ENCODE measurements around the gene EVPLL. TPM values are rescaled to one million over a fixed set of nuclear protein-coding genes. Genes with fewer than 3 reads are reported as not detected.

The EVPLL gene
- total and polyA plus RNA-seq, 12 donors, result 0.03 TPM; not detected in 11

DNA sequence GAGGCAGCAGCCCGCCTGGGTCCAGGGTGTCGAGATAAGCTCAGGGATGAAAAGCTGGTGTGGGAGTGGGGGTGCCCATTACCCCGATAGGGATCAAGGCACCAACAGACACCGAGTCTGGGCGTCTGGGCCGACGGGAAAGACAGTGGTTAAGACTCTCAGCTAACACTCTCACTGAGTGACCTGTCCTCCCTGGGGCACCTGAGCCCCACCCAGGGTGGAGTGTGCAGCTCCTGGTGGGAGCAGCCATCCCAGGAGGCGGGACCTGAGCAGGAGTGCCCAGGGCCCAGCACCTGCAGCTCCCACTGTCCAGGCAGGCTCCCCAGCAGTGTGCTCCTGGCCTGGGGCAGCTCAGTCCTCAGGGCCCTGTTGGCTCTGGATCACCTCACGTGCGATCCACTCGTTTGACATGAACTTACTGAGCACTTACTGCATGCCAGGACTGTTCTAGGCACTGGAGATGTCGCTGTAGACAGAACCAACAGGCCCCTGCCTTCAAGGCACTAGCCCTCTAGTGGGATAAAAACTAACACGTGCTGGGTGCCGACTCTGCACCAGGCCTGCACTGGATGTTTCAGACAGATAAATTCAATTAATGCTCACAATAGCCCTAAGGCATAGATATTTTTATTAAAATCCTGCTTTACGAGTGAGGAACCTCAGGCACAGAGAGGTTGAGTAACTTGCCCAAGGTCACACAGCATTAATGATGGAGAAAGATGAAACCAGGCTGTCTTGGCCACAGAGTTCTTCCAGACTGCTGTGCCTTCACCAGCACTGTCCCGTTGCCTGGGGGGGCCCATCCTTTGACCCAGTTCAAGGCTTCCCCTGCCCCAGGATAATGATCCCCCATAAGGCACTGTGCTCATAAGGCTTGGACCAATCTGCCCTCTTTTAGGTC is 1.9 kb downstream of the EVPLL start:
- DNase-seq, result no peak
- WGBS, 2 donors, result 77 to 79% methylated on average over 16 of the region's 16 CpGs
- H3K27me3 ChIP-seq, result peaks cover 0 to 48% (median 43%) of the 10 kb centered on the region in 7 donors

DNA sequence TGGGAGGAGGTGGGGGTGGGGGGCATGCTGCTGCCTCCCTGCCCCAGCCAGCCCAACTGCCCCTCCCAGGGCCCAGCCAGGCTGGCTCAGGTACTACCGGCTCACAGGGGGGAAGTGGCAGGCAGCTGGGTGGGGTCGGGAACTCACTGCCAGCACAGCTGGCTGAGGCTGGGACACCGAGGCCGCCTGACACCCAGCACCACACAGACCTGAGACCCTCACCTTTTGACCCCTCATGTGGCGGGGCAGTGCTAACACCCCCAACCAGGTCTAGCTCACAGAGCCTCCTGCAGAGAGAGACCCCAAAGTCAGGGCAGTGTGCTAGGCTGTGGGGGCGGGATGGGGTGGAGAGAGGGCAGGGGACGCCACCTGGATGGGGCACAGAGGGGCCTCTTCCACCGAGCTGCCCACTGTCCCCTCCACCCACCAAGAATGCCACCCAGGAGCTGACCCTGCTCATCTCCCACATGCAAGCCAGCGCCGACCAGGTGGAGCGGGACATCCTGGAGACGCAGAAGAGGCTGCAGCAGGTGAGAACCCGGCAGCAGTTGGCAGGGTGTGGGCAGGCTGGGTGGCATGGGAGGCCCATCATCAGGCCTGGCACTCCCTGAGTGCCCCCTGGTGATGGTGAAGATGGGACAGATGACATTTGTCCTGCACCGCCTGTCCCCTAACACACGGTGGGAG is 3.0 kb downstream of the EVPLL start:
- 70 to 75% methylated on average over 15 of the region's 15 CpGs for WGBS, 2 donors
- TF ChIP-seq, protein P1, sequence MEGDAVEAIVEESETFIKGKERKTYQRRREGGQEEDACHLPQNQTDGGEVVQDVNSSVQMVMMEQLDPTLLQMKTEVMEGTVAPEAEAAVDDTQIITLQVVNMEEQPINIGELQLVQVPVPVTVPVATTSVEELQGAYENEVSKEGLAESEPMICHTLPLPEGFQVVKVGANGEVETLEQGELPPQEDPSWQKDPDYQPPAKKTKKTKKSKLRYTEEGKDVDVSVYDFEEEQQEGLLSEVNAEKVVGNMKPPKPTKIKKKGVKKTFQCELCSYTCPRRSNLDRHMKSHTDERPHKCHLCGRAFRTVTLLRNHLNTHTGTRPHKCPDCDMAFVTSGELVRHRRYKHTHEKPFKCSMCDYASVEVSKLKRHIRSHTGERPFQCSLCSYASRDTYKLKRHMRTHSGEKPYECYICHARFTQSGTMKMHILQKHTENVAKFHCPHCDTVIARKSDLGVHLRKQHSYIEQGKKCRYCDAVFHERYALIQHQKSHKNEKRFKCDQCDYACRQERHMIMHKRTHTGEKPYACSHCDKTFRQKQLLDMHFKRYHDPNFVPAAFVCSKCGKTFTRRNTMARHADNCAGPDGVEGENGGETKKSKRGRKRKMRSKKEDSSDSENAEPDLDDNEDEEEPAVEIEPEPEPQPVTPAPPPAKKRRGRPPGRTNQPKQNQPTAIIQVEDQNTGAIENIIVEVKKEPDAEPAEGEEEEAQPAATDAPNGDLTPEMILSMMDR (IDR thresholded peaks at IDR 0.05), result no peak
- Histone ChIP-seq H3K4me1 (peaks cover 0 to 4% (median 0%) of the 10 kb centered on the region in 9 donors), H3K9me3 (peaks cover 0 to 1% (median 0%) of the 10 kb centered on the region in 11 donors), H3K27me3 (peaks cover 0 to 48% (median 43%) of the 10 kb centered on the region in 7 donors), H3K4me3 (no peak overlapping the region), H3K36me3 (no peaks in the 10 kb centered on the region), H3K27ac (no peak overlapping the region)
- intact Hi-C loops (cut with DNase I), result loop anchor here in 1 of 10 donors (10.0 kb wide), 1 partner anchor 56 kb away; no protein-coding TSS in a partner anchor
- no peak for ATAC-seq
- DNase-seq, result no peak

More for the DNA sequence above, 1.9 kb downstream of the EVPLL start:
- Histone ChIP-seq H3K4me3 (no peak overlapping the region), H3K36me3 (no peaks in the 10 kb centered on the region), H3K9me3 (peaks cover 0 to 13% (median 0%) of the 10 kb centered on the region in 11 donors), H3K4me1 (peaks cover 0 to 4% (median 0%) of the 10 kb centered on the region in 9 donors), H3K27ac (no peak overlapping the region)
- TF ChIP-seq, protein P1 (IDR thresholded peaks at IDR 0.05), result no peak
- intact Hi-C loops (cut with DNase I), result loop anchor here in 1 of 10 donors (10.0 kb wide), 1 partner anchor 55 kb away; no protein-coding TSS in a partner anchor
- no peak for ATAC-seq

DNA sequence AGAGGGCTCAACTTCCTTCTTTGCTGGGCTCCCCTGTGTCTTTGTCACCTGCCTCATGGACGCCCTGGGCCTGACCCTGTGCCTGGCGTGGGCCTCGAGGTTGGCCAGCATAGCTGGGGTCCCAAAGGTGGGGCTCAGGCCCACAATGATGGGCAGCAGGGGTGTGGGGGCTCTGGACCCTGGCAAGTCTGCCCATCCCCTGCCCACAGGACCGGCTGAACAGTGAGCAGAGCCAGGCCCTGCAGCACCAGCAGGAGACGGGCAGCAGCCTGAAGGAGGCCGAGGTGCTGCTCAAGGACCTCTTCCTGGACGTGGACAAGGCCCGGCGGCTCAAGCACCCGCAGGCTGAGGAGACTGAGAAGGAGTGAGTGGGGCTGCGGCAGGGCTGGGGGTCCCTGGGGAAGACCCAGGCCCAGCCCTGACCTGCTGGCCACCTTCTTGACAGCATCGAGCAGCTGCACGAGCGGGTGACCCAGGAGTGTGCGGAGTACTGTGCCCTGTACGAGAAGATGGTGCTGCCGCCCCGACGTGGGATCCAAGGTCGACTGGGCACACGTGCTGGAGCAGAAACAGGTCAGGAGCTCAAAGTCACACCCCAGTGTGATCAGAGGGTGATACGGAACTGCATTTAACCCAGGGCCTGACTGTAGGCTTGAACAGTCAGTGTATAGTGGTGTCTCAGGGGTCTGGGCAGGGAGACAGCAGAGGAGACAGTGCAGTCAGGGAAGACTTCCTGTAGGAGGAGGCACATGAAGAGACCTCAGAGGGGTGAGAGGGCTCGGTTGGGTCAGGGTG is 3.8 kb downstream of the EVPLL start:
- 81% methylated on average over 23 of the region's 23 CpGs for WGBS, 2 donors
- H3K9me3 ChIP-seq, result no peaks in the 10 kb centered on the region
- peaks cover 0 to 48% (median 43%) of the 10 kb centered on the region in 7 donors for H3K27me3 ChIP-seq
- DNase-seq (no peak), ATAC-seq (no peak)
- H3K4me3 ChIP-seq, result no peak overlapping the region
- TF ChIP-seq, protein P1 (IDR thresholded peaks at IDR 0.05), result no peak
- no peak overlapping the region for H3K27ac ChIP-seq
- H3K36me3 ChIP-seq, result no peaks in the 10 kb centered on the region
- intact Hi-C loops (cut with DNase I), result loop anchor here in 1 of 10 donors (10.0 kb wide), 1 partner anchor 57 kb away; no protein-coding TSS in a partner anchor
- peaks cover 0 to 4% (median 0%) of the 10 kb centered on the region in 9 donors for H3K4me1 ChIP-seq

DNA sequence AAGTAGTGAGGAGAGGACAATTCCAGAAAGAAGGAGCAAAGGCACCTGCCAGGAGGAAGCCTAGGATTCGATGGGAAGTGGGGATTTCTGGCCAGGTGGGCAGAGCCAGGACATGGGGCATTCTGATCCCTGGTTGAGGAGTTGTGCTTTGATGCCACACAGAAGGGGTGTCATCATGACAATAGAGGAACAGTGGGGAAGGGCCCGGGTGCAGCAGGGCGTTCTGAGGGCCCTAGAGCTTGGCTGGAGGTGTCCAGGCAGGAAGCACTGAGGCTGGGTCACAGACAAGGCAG is 4.3 kb downstream of the EVPLL start:
- H3K4me3 ChIP-seq, result no peak overlapping the region
- peaks cover 0 to 4% (median 0%) of the 10 kb centered on the region in 9 donors for H3K4me1 ChIP-seq
- TF ChIP-seq, protein P1 (IDR thresholded peaks at IDR 0.05), result no peak
- 71 to 74% methylated on average over 3 of the region's 3 CpGs for WGBS, 2 donors
- ATAC-seq (no peak), DNase-seq (no peak)
- H3K27me3 ChIP-seq, result peaks cover 0 to 48% (median 43%) of the 10 kb centered on the region in 7 donors
- no peaks in the 10 kb centered on the region for H3K36me3 ChIP-seq
- intact Hi-C loops (cut with DNase I), result loop anchor here in 1 of 10 donors (10.0 kb wide), 1 partner anchor 57 kb away; no protein-coding TSS in a partner anchor
- H3K27ac ChIP-seq, result no peak overlapping the region
- H3K9me3 ChIP-seq, result no peaks in the 10 kb centered on the region
